H9 (cell line): ENCODE measurements around the gene CD3G. TPM values are rescaled to one million over a fixed set of nuclear protein-coding genes. Genes with fewer than 3 reads are reported as not detected.

ENCODE experiments used
- DNase-seq: peaks from one replicate; pipeline ENCODE4 v3.0.0-alpha.2; 2017
- H2AFZ ChIP-seq: one replicate; pipeline ENCODE4 v1.6.1; 2013; ENCODE audit warnings: mild to moderate bottlenecking, low read length, control low read depth, moderate library complexity
- H2AK5ac ChIP-seq: 2 replicates; pipeline ENCODE4 v1.6.1; 2013; ENCODE audit warnings: low read length, control low read depth, mixed read lengths; ENCODE audit not compliant: insufficient read length
- H2BK120ac ChIP-seq: one replicate; pipeline ENCODE4 v1.6.1; 2013; ENCODE audit warnings: low read depth, mild to moderate bottlenecking, low read length, control low read depth, inconsistent platforms; ENCODE audit not compliant: poor library complexity, severe bottlenecking
- H2BK12ac ChIP-seq: 2 replicates; pipeline ENCODE4 v1.6.1; 2013; ENCODE audit warnings: low read length, control low read depth, mixed read lengths, low read depth; ENCODE audit not compliant: insufficient read length
- H2BK15ac ChIP-seq: 2 replicates; pipeline ENCODE4 v1.6.1; 2013; ENCODE audit warnings: low read depth, low read length, control low read depth
- H2BK20ac ChIP-seq: one replicate; pipeline ENCODE4 v1.6.1; 2013; ENCODE audit warnings: low read depth, mild to moderate bottlenecking, low read length, control low read depth, inconsistent platforms; ENCODE audit not compliant: poor library complexity, severe bottlenecking
- H2BK5ac ChIP-seq: 2 replicates; pipeline ENCODE4 v1.6.1; 2013; ENCODE audit warnings: low read length, control low read depth, mixed read lengths; ENCODE audit not compliant: insufficient read length
- H3K14ac ChIP-seq: 2 replicates; pipeline ENCODE4 v1.6.1; 2013; ENCODE audit warnings: low read length, control low read depth; ENCODE audit not compliant: insufficient read depth
- H3K18ac ChIP-seq: 2 replicates; pipeline ENCODE4 v1.6.1; 2013; ENCODE audit warnings: low read depth, mild to moderate bottlenecking, mixed read lengths, low read length, control low read depth; ENCODE audit not compliant: insufficient read length
- H3K23ac ChIP-seq: 2 replicates; pipeline ENCODE4 v1.6.1; 2013; ENCODE audit warnings: low read length, control low read depth, mixed read lengths, low read depth; ENCODE audit not compliant: insufficient read length
- H3K23me2 ChIP-seq: 2 replicates; pipeline ENCODE4 v1.6.1; 2013; ENCODE audit warnings: low read depth, mild to moderate bottlenecking, mixed read lengths, low read length, control low read depth; ENCODE audit not compliant: insufficient read length, poor library complexity, severe bottlenecking
- H3K27ac ChIP-seq: 2 replicates; pipeline ENCODE4 v1.5.1; 2013; ENCODE audit warnings: low read length, control low read depth, mixed read lengths, low read depth; ENCODE audit not compliant: insufficient read length
- H3K27me3 ChIP-seq: 2 replicates; pipeline ENCODE4 v1.6.1; 2013; ENCODE audit warnings: low read length, control low read depth, inconsistent platforms; ENCODE audit not compliant: insufficient read depth
- H3K4ac ChIP-seq: 2 replicates; pipeline ENCODE4 v1.6.1; 2013; ENCODE audit warnings: low read depth, mild to moderate bottlenecking, control low read depth, inconsistent platforms, low read length, moderate library complexity
- H3K4me1 ChIP-seq: 2 replicates; pipeline ENCODE4 v1.6.1; 2013; ENCODE audit warnings: low read length, control low read depth, inconsistent platforms; ENCODE audit not compliant: insufficient read depth
- H3K4me2 ChIP-seq: 2 replicates; pipeline ENCODE4 v1.6.1; 2013; ENCODE audit warnings: low read length, control low read depth, mixed read lengths; ENCODE audit not compliant: insufficient read length, insufficient read depth
- H3K56ac ChIP-seq: 2 replicates; pipeline ENCODE4 v1.6.1; 2013; ENCODE audit warnings: low read depth, mild to moderate bottlenecking, mixed read lengths, low read length, control low read depth; ENCODE audit not compliant: insufficient read length
- H3K79me1 ChIP-seq: 2 replicates; pipeline ENCODE4 v1.6.1; 2013; ENCODE audit warnings: low read depth, mild to moderate bottlenecking, moderate library complexity, low read length, control low read depth, inconsistent platforms; ENCODE audit not compliant: insufficient read depth, poor library complexity, severe bottlenecking
- H3K79me2 ChIP-seq: 2 replicates; pipeline ENCODE4 v1.6.1; 2013; ENCODE audit warnings: low read length, control low read depth, inconsistent platforms; ENCODE audit not compliant: insufficient read depth
- H3K9ac ChIP-seq: 2 replicates; pipeline ENCODE4 v1.6.1; 2013; ENCODE audit warnings: low read length, control low read depth, mixed read lengths; ENCODE audit not compliant: insufficient read length; ENCODE audit errors: extremely low read depth
- H3K9me3 ChIP-seq: one replicate; pipeline ENCODE4 v1.6.1; 2013; ENCODE audit warnings: low read depth, low read length, inconsistent platforms; ENCODE audit not compliant: control insufficient read depth
- H3T11ph ChIP-seq: one replicate; pipeline ENCODE4 v1.6.1; 2013; ENCODE audit warnings: mild to moderate bottlenecking, low read length, control low read depth, inconsistent platforms
- H4K20me1 ChIP-seq: one replicate; pipeline ENCODE4 v1.6.1; 2013; ENCODE audit not compliant: control insufficient read depth, insufficient read length, insufficient read depth
- H4K5ac ChIP-seq: 2 replicates; pipeline ENCODE4 v1.6.1; 2013; ENCODE audit warnings: low read depth, mild to moderate bottlenecking, mixed read lengths, low read length, control low read depth; ENCODE audit not compliant: insufficient read length
- H4K8ac ChIP-seq: replicated peaks from 2 replicates; pipeline ENCODE4 v1.6.1; 2013; ENCODE audit warnings: low read length, control low read depth, mixed read lengths, low read depth; ENCODE audit not compliant: insufficient read length
- H4K91ac ChIP-seq: 2 replicates; pipeline ENCODE4 v1.6.1; 2013; ENCODE audit warnings: low read depth, mild to moderate bottlenecking, moderate library complexity, mixed read lengths, low read length, control low read depth; ENCODE audit not compliant: insufficient read length
- H3K27ac Mint-ChIP-seq, 3 experiments: 2 replicates in 2 of 3; 3 replicates in 1 of 3; pipeline ENCODE4 v1.8.0; 2020 to 2021; ENCODE audit warnings: mixed read lengths in 3 of 3, mild to moderate bottlenecking in 1 of 3, moderate library complexity in 1 of 3
- H3K27me3 Mint-ChIP-seq: 2 replicates; pipeline ENCODE4 v1.8.0; 2021; ENCODE audit warnings: low read depth, mild to moderate bottlenecking, moderate library complexity, mixed read lengths
- H3K36me3 Mint-ChIP-seq, 3 experiments: 2 replicates in 2 of 3; 3 replicates in 1 of 3; pipeline ENCODE4 v1.8.0; 2020 to 2021; ENCODE audit warnings: low read depth in 3 of 3, mixed read lengths in 3 of 3; ENCODE audit not compliant: insufficient read depth in 1 of 3
- H3K4me1 Mint-ChIP-seq, 2 experiments: 2 replicates each; pipeline ENCODE4 v1.8.0; 2020; ENCODE audit warnings: mixed read lengths in 2 of 2
- H3K4me3 Mint-ChIP-seq, 2 experiments: 2 replicates in 1 of 2; 3 replicates in 1 of 2; pipeline ENCODE4 v1.8.0; 2020 to 2021; ENCODE audit warnings: mild to moderate bottlenecking in 2 of 2, mixed read lengths in 2 of 2, moderate library complexity in 1 of 2
- H3K9me3 Mint-ChIP-seq, 2 experiments: 2 replicates in 1 of 2; 3 replicates in 1 of 2; pipeline ENCODE4 v1.8.0; 2020; ENCODE audit warnings: mild to moderate bottlenecking in 2 of 2, mixed read lengths in 2 of 2, moderate library complexity in 1 of 2
- CTCF ChIP-seq: fragments of 200-600 bp; sonication (generic); conservative IDR thresholded peaks from 3 replicates; pipeline ENCODE4 v1.8.0; 2021; ENCODE audit warnings: antibody characterized with exemption, mild to moderate bottlenecking
- WGBS: extraction: QIAGEN DNeasy Blood & Tissue Kit; methylation state at CpG from one replicate; pipeline ENCODE4 v1.1.7; 2013; ENCODE audit warnings: missing lambda C conversion rate, low lambda C conversion rate, mixed read lengths; ENCODE audit not compliant: insufficient read length; ENCODE audit errors: extremely low coverage; 5-methylcytosine and 5-hydroxymethylcytosine counted together
- total RNA-seq: library from RNA; stranded (reverse); gene quantifications from 2 replicates; pipeline ENCODE4 v1.2.1, GENCODE V29; 2021

CD3G gene
- total RNA-seq, 1 experiment from 2014 or later = not detected

GRCh38 chr11:118322721-118323120 is 21.4 kb upstream of the CD3G start:
- Histone ChIP-seq H3K79me1 (no peaks in the 10 kb centered on the region), H3T11ph (no peak overlapping the region), H2BK120ac (no peak overlapping the region), H2BK12ac (no peak overlapping the region), H4K5ac (no peak overlapping the region), H3K4me2 (no peak overlapping the region), H3K56ac (no peak overlapping the region), H4K20me1 (no peaks in the 10 kb centered on the region), H4K91ac (no peak overlapping the region), H3K27ac (no peak overlapping the region), H3K27me3 (no peaks in the 10 kb centered on the region), H3K18ac (no peak overlapping the region), H2BK15ac (no peak overlapping the region), H3K9ac (no peak overlapping the region), H3K79me2 (no peaks in the 10 kb centered on the region), H3K4ac (no peak overlapping the region), H3K23ac (no peak overlapping the region), H3K4me1 (peaks cover 1% of the 10 kb centered on the region; the same call in 1 of the 2 replicates), H2BK20ac (no peak overlapping the region), H3K23me2 (no peaks in the 10 kb centered on the region), H3K14ac (no peak overlapping the region), H2AK5ac (no peak overlapping the region), H2AFZ (no peak overlapping the region), H4K8ac (no peak overlapping the region), H3K9me3 (no peaks in the 10 kb centered on the region), H2BK5ac (no peak overlapping the region)
- Mint-ChIP-seq H3K27ac (no peak overlapping the region; a peak in 1 of 7 replicates), H3K4me3 (no peak overlapping the region), H3K9me3 (no peaks in the 10 kb centered on the region), H3K4me1 (peaks cover 7 to 9% of the 10 kb centered on the region in 2 experiments), H3K36me3 (no peaks in the 10 kb centered on the region), H3K27me3 (peaks cover 10% of the 10 kb centered on the region)
- TF ChIP-seq CTCF = no peak
- no CpG with 5 or more reads among the region's 19 CpGs for WGBS
- DNase-seq = no peak
